Subcutaneous abdominal adipose tissue (tissue), 5 donors: Measurements from ENCODE around the gene OSBPL3.

Experiments used
- H3K27ac ChIP-seq: one replicate; pipeline ENCODE4 v1.7.0; 2013; ENCODE audit warnings: low read depth, mild to moderate bottlenecking, inconsistent platforms, low read length, moderate library complexity
- H3K27me3 ChIP-seq, 5 donors: one replicate each; pipeline ENCODE4 v1.7.0; 2013; ENCODE audit warnings: low read length in 5 of 5, inconsistent platforms in 1 of 5; ENCODE audit not compliant: control insufficient read depth in 5 of 5, insufficient read depth in 4 of 5
- H3K36me3 ChIP-seq, 5 donors: one replicate each; pipeline ENCODE4 v1.7.0; 2013; ENCODE audit warnings: low read length in 5 of 5; ENCODE audit not compliant: control insufficient read depth in 5 of 5, insufficient read depth in 5 of 5
- H3K4me1 ChIP-seq, 5 donors: one replicate each; pipeline ENCODE4 v1.7.0; 2013; ENCODE audit warnings: low read length in 5 of 5, mild to moderate bottlenecking in 3 of 5, moderate library complexity in 1 of 5; ENCODE audit not compliant: control insufficient read depth in 5 of 5, insufficient read depth in 5 of 5
- H3K4me3 ChIP-seq, 5 donors: one replicate each; pipeline ENCODE4 v1.7.0; 2013; ENCODE audit warnings: low read length in 5 of 5, low read depth in 1 of 5
- H3K9ac ChIP-seq, 5 donors: one replicate each; pipeline ENCODE4 v1.7.0; 2013; ENCODE audit warnings: low read length in 5 of 5, mild to moderate bottlenecking in 4 of 5, moderate library complexity in 3 of 5
- H3K9me3 ChIP-seq, 5 donors: one replicate each; pipeline ENCODE4 v1.7.0; 2013; ENCODE audit warnings: low read length in 5 of 5; ENCODE audit not compliant: control insufficient read depth in 5 of 5
- donor health status: healthy.
- donor health status: healthy.
- donor health status: healthy.
- donor health status: healthy.
- donor health status: healthy.

Gene OSBPL3

GRCh38 chr7:24862461-24862860 is 117.5 kb downstream of the OSBPL3 start:
- no peaks in the 10 kb centered on the region for H3K4me1 ChIP-seq
- no peak overlapping the region for H3K27ac ChIP-seq
- no peak overlapping the region for H3K9ac ChIP-seq
- no peaks in the 10 kb centered on the region for H3K9me3 ChIP-seq
- H3K36me3 ChIP-seq, result peaks cover 0 to 12% (median 0%) of the 10 kb centered on the region in 5 donors
- H3K27me3 ChIP-seq, result no peaks in the 10 kb centered on the region
- H3K4me3 ChIP-seq, result no peak overlapping the region

DNA sequence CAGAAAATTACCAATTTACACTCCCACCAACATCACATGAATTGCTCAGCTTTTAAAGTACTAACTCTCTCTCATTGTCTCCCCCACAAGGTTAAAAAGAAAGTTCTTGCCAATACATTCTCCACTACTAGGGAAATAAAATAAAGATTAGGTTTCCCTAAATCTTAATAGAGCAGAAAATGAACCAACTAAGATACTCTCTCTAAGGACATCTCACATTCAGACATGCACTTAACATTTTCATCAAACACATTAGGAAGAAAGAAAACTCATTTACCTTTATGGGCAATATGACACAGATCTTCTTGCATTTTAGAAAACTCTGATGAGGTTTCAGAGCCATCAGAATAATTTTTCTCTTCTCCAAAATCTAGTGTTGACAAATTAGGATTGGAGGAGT is 118.6 kb downstream of the OSBPL3 start:
- H3K4me3 ChIP-seq, result no peak overlapping the region
- no peaks in the 10 kb centered on the region for H3K9me3 ChIP-seq
- no peaks in the 10 kb centered on the region for H3K4me1 ChIP-seq
- H3K27ac ChIP-seq, result no peak overlapping the region
- no peak overlapping the region for H3K9ac ChIP-seq
- peaks cover 0 to 12% (median 0%) of the 10 kb centered on the region in 5 donors for H3K36me3 ChIP-seq
- H3K27me3 ChIP-seq, result no peaks in the 10 kb centered on the region

GRCh38 chr7:24860611-24861010 is 119.4 kb downstream of the OSBPL3 start:
- H3K36me3 ChIP-seq, result peaks cover 0 to 12% (median 0%) of the 10 kb centered on the region in 5 donors
- no peaks in the 10 kb centered on the region for H3K27me3 ChIP-seq
- no peaks in the 10 kb centered on the region for H3K4me1 ChIP-seq
- no peak overlapping the region for H3K9ac ChIP-seq
- no peak overlapping the region for H3K4me3 ChIP-seq
- H3K27ac ChIP-seq, result no peak overlapping the region
- H3K9me3 ChIP-seq, result no peaks in the 10 kb centered on the region

GRCh38 chr7:24858108-24858977 is 121.6 kb downstream of the OSBPL3 start:
- no peaks in the 10 kb centered on the region for H3K27me3 ChIP-seq
- H3K36me3 ChIP-seq, result peaks cover 0 to 11% (median 0%) of the 10 kb centered on the region in 5 donors
- H3K9ac ChIP-seq, result no peak overlapping the region
- H3K4me1 ChIP-seq, result no peaks in the 10 kb centered on the region
- H3K9me3 ChIP-seq, result no peaks in the 10 kb centered on the region
- no peak overlapping the region for H3K4me3 ChIP-seq
- H3K27ac ChIP-seq, result no peak overlapping the region

- H3K9me3 ChIP-seq, result no peaks in the 10 kb centered on the region
- H3K27ac ChIP-seq, result no peak overlapping the region
- no peak overlapping the region for H3K4me3 ChIP-seq
- no peaks in the 10 kb centered on the region for H3K27me3 ChIP-seq
- no peaks in the 10 kb centered on the region for H3K4me1 ChIP-seq
- peaks cover 0 to 7% (median 0%) of the 10 kb centered on the region in 5 donors for H3K36me3 ChIP-seq
- no peak overlapping the region for H3K9ac ChIP-seq
Observed at GRCh38 chr7:24857623-24858022, 122.4 kb downstream of the OSBPL3 start.

GRCh38 chr7:24854866-24855265 is 125.1 kb downstream of the OSBPL3 start:
- Histone ChIP-seq H3K4me1 (no peaks in the 10 kb centered on the region), H3K27ac (no peak overlapping the region), H3K36me3 (peaks cover 0 to 15% (median 0%) of the 10 kb centered on the region in 5 donors), H3K9ac (no peak overlapping the region), H3K27me3 (no peaks in the 10 kb centered on the region), H3K9me3 (no peaks in the 10 kb centered on the region), H3K4me3 (no peak overlapping the region)

DNA sequence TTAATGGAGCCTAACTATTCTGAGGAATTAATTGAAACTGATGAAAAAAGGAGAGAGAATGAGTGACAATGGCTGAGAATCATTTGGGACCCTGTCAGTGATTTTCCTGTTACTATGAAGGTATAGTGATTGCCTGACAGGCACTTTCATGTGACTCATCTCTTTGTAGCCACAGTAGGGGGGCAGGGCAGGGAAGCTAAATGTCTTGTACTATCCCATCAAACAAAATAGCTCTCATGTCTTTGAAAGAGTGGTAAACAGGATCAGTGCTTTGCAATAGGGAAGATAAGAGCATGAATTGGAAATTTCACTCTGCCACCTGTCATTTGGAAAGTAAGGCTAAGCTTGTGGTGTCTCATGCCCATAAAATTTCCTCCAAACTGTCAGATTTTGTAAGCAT is 128.2 kb downstream of the OSBPL3 start:
- Histone ChIP-seq H3K4me1 (no peaks in the 10 kb centered on the region), H3K27ac (no peak overlapping the region), H3K27me3 (no peaks in the 10 kb centered on the region), H3K4me3 (no peak overlapping the region), H3K9ac (no peak overlapping the region), H3K36me3 (peaks cover 0 to 27% (median 0%) of the 10 kb centered on the region in 5 donors), H3K9me3 (no peaks in the 10 kb centered on the region)

DNA sequence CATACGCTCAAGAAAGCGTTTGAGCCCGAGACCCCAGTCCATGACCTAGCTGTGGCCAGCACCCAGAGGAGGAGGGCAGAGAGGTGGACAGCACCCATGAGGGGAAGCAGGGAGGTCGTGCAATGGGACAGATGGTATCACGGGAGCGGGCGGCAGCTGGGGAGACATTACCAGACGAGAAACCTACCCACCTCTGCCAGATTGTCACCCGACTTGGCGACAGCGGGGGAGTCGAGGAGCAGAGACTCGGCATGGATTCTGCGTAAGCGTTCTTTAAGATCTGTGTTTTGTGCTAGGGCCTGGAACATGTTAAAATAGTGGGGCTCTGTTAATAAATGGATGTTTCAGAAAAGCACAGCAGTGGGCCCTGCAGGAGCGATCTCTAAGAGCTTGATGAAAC is 131.1 kb downstream of the OSBPL3 start:
- no peaks in the 10 kb centered on the region for H3K27me3 ChIP-seq
- H3K4me3 ChIP-seq, result no peak overlapping the region
- H3K4me1 ChIP-seq, result no peaks in the 10 kb centered on the region
- H3K27ac ChIP-seq, result no peak overlapping the region
- H3K9ac ChIP-seq, result no peak overlapping the region
- peaks cover 0 to 22% (median 0%) of the 10 kb centered on the region in 5 donors for H3K36me3 ChIP-seq
- H3K9me3 ChIP-seq, result no peaks in the 10 kb centered on the region

GRCh38 chr7:24847754-24848153 is 132.2 kb downstream of the OSBPL3 start:
- Histone ChIP-seq H3K36me3 (peaks cover 0 to 22% (median 0%) of the 10 kb centered on the region in 5 donors), H3K4me1 (no peaks in the 10 kb centered on the region), H3K27ac (no peak overlapping the region), H3K4me3 (no peak overlapping the region), H3K27me3 (no peaks in the 10 kb centered on the region), H3K9ac (no peak overlapping the region), H3K9me3 (no peaks in the 10 kb centered on the region)

DNA sequence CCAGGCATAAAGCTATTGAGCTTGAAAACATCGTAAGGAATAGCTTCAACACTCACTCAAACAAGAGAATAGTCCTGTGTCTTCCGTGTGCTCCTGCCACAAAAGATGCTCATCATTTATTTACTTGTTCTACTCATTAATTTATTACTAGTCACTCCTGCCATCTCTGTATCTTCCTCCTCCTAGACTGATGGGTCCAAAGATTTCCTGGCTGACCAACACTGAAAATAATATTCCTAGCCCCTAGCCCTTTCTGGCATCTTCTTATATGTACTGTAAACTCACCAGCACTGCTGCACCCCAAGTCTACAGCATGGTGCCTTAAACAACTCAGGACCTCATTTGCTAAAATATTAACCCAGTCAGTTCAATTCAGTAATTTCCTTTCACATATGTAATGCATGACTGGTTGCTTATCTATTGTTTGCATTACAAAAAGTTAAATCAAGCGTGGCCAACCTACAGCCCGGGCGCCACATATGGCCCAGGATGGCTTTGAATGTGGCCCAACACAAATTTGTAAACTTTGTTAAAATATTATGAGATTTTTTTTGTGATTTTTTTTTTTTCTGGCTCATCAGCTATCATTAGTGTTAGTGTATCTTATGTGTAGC is 136.1 kb downstream of the OSBPL3 start:
- H3K9me3 ChIP-seq, result no peaks in the 10 kb centered on the region
- no peak overlapping the region for H3K27ac ChIP-seq
- peaks cover 0 to 9% (median 0%) of the 10 kb centered on the region in 5 donors for H3K36me3 ChIP-seq
- no peak overlapping the region for H3K9ac ChIP-seq
- H3K4me3 ChIP-seq, result no peak overlapping the region
- H3K27me3 ChIP-seq, result no peaks in the 10 kb centered on the region
- no peaks in the 10 kb centered on the region for H3K4me1 ChIP-seq
